Mammary epithelial cell (primary cell): ENCODE results near the gene KCNN3.

Experiments used
- CTCF ChIP-seq, 2 donors: IDR thresholded peaks in 1 of 2; conservative IDR thresholded peaks in 1 of 2; 2 replicates each; pipeline ENCODE4 v1.5.1; 2011 to 2012; ENCODE audit warnings: inconsistent platforms in 2 of 2, low read length in 2 of 2, mild to moderate bottlenecking in 2 of 2, control low read depth in 1 of 2, low read depth in 1 of 2; ENCODE audit not compliant: insufficient read depth in 1 of 2; ENCODE audit errors: extremely low read depth in 1 of 2
- EZH2 ChIP-seq: IDR thresholded peaks from 2 replicates; pipeline ENCODE4 v1.6.1; 2012; ENCODE audit warnings: low read length, inconsistent platforms, borderline replicate concordance

GRCh38 chr1:154911691-154912550, 41.8 kb upstream of the KCNN3 start:
- TF ChIP-seq CTCF (conservative IDR thresholded peaks at IDR 0.05 in 1 of 2, IDR thresholded peaks at IDR 0.05 in 1 of 2; ENCODE audit: extremely low read depth in 1 of 2, insufficient read depth in 1 of 2, low read depth in 1 of 2, low read length in 2 of 2): no peak
- TF ChIP-seq EZH2: no peak
